GM19463 (cell line): ENCODE results near the gene USP32.
A peak's percentile ranks its signal among the peaks of the same experiment; 100 is the strongest.
"Not testable (repeated sequence)": the region's sequence is repeated elsewhere in the genome, so short reads cannot be mapped to it uniquely, and the experiment has no call there.

Experiments used
- ATAC-seq: cut with Tn5 transposase; IDR thresholded peaks from one replicate; pipeline ENCODE4 v1.9.1; 2021; ENCODE audit warnings: mild to moderate bottlenecking, moderate library complexity; ENCODE audit not compliant: unreplicated experiment

USP32 gene

DNA sequence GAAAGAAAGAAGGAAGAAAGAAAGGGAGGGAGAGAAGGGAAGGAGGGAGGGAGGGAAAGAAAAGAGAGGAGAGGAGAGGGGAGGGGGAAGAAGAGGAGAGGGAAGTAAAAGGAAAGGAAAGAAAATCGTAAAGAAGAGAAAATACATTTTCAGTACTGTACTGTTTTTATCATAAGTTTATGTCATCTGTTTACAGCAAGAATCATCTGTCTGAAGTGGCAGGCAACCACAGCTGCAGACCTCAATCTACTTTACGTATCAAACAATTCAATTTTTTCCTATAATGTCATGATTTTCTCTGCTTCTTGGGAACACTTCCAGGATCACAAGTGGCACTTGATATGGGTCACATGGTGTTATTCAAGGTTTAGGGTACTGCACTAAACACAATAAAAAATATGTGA lies 58.3 kb downstream of the USP32 start:
- ATAC-seq = no peak

- ATAC-seq = not testable (repeated sequence)
These were observed 58.9 kb downstream of the USP32 start for GRCh38 chr17:60333072-60333471.

DNA sequence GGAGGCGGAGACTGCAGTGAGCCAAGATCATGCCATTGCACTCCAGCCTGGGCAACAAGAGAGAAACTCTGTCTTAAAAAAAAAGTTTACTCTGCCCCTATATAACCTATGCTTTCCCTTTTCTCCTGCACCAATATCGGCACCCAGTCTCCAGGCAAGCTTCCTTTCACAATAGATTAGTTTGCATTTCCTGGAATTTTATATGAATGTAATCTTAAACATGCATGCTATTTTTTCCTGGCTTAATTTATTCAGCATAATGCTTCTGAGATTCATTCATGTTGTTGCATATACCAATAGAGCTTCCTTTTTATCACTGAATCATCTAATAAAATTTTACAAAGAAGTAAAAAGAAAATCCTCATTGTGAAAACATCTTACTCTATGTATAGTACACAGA lies 59.4 kb downstream of the USP32 start:
- no peak for ATAC-seq

DNA sequence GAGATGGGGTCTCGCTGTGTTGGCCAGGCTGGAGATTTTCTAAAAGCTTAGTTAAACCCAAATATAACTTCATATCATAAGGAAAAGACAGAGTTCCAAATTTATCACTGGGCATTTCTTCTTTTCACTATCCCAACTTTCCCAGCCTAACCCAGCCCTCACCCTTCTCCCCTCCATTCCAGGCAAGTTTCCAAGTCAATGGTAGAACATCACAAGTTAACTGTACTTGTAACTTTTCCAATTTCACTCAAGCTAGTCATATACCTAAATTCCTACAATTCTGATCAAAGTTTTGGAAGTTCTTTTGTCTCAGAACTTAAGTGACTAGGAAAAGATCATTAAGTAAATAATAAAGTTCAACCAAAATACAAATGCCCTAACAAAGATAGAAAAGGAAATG lies 61.2 kb downstream of the USP32 start:
- ATAC-seq = no peak

DNA sequence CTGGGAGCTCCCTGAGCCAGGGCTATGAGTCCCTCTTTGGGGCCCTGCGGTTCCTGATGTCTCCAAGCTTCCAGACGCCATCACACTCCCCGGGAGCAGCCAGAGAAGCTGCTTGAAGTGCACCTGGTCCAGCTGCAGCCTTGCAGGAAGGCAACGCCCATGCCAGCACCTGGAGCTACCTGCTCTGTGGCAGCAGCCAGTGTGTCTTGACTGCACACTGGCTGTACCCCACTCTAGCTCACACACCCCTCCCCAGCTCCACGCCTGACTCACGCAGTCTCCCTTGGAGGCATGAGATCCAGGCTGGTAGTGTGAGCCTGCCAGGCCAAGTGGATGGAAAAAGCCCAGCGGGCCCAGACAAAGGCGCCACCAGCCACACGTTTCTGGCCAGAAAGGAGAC lies 63.3 kb downstream of the USP32 start:
- no peak for ATAC-seq

DNA sequence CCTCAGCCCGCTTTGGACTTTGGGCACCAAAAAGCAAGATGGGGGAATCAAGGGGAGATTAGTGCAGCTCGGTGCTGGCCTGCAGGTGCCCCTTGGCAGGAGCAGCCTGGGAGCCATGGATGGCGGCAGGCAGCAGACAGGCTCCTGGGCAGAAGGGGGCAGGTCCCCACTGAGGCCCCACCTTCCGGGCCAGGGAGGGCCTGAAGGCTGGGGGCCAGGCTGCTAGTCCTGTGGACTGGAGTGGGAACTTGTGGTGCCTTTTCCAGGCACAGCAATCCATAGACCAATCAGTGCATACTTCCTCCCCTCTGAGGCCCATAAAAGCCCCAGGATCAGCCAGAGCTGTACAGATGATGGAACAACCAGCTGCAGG lies 64.0 kb downstream of the USP32 start:
- ATAC-seq = no peak

DNA sequence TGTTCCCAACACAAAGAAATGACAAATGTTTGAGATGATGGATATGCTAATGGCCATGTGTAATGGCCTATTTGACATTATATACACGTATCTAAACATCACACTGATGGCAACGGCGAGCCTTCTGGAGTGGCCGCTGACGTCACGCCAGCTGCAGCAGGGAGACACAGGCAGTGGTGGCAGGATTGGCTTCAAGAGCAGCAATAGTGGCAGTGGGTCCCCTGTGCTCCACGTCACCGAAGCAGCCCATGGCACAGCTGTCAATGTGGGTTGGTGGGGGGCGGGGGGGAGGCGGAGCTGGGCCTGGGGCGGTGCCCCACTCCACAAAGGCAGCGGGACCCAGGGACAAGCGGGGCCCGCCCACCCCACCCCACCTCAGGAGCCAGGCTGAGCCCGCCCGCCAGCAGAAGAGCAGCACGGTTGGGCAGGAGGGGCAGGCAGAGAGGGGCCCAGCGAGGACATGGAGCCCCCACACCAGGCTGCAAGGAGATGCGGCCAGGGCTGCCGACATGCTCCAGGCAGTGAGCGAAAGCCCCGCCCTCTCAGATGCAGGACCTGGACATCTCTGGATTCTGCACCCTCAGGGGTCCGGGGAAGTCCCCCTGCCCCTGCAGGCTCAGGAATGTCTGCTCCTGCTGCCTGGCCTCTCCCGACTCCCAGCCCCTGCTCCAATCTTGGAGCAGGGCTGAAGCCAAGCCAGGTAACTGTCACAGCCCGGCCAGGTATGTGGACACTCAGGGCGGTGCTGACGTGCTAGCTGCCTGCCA lies 64.6 kb downstream of the USP32 start:
- ATAC-seq = no peak

GRCh38 chr17:60326702-60327101 lies 65.2 kb downstream of the USP32 start:
- ATAC-seq = no peak

DNA sequence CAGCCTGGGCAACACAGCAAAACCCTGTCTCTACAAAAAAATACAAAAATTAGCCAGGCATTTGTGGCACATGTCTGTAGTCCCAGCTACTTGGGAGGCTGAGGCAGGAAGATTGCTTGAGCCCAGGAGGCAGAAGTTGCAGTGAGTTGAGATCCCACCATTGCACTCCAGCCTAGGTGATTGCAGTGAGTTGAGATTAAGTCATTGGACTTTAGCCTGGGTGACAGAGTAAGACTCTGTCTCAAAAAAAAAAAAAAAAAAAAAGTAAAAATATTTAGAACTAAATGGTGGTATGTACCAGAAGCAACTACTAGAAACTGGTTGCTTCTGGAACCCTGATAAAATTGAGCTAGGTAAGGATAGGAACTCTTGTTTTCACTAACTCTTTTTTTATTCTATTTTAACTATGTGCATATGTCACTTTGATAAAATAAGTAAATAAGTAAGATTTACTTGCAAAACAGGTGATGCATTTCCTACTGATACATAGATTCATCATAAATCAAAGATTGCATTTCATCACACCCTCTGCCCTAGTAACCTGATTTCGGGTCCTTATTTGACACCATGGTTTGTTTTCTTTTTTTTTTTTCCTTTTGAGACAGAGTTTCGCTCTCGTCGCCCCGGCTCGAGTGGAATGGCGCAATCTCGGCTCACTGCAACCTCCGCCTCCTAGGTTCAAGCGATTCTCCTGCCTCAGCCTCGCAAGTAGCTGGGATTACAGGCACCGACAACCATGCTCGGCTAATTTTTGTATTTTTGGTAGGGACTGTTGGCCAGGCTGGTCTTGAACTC lies 66.0 kb downstream of the USP32 start:
- no peak for ATAC-seq

DNA sequence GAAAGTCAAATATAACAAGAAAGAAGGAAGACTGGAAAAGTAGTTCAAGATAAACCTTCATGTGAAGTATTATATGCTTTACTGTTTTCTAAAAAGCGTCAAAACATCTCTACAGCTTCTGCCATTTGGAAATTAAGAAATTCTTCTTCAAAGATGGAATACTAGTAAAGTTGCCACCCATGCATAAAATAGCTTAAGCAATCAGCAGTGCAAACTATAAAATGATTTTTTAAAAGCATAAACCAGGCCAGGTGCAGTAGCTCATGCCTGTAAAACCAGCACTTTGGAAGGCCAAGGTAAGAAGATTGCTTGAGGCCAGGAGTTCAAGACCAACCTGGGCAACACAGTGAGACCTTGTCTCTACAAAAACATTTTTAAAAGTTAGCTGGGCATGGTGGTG lies 68.2 kb downstream of the USP32 start:
- no peak for ATAC-seq

DNA sequence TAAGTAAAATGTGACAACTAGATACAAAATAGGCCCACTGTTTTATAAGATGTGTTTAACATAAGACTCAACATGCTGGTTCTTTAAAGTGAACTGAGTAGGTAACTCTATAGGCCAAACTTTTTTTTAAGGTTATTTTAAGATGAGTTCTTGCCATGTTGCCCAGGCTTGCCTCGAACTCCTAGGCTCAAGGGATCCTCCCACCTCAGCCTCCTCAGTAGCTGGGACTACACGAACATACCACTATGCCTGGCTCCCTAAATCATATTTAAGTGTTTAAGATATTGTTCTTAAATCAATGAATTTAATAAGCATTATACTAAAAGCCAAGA lies 69.9 kb downstream of the USP32 start:
- no peak for ATAC-seq

- no peak for ATAC-seq
These were observed 70.4 kb downstream of the USP32 start for GRCh38 chr17:60321336-60322055.

- ATAC-seq = no peak
These were observed 73.1 kb downstream of the USP32 start for GRCh38 chr17:60318830-60319229.

GRCh38 chr17:60318326-60318725 lies 73.6 kb downstream of the USP32 start:
- no peak for ATAC-seq

GRCh38 chr17:60315650-60316049 lies 76.3 kb downstream of the USP32 start:
- no peak for ATAC-seq

- not testable (repeated sequence) for ATAC-seq
These were observed 77.0 kb downstream of the USP32 start for GRCh38 chr17:60314900-60315299.

DNA sequence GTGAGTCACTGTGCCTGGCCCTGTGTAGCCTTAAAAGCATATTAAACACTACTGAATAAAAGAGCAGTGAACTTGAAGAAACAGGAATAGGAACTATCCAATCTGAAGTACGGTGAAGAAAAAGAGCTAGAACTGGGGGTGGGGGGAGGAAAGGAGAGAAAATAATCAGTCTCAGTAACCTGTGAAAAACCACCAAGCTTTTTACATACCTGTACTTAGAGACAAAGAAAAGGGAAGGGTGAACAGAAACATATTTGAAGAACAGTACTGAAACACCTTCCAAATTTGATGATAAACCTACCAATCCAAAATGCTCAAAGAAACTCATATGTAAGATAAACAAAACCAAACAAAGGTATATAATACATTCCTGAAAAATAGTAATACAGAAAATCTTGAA lies 77.5 kb downstream of the USP32 start:
- no peak for ATAC-seq

- no peak for ATAC-seq
These were observed 80.0 kb downstream of the USP32 start for GRCh38 chr17:60311936-60312335.

DNA sequence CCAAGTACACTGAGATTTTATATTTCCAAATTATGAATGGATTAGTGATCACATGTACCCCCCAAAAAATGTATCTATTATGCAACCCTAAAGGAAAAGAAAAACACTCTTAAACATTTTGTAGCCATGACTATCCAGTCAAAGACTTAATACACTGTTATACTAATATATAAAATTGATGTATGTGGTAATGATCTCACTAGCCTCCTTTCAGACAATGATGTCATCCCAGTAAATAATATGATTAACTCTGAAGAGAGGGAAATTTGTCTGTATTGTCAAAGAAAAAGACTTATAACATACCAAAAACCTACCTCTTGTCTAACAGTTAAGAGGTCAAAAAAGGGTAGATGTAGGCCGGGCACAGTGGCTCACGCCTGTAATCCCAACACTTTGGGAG lies 80.7 kb downstream of the USP32 start:
- ATAC-seq = no peak

DNA sequence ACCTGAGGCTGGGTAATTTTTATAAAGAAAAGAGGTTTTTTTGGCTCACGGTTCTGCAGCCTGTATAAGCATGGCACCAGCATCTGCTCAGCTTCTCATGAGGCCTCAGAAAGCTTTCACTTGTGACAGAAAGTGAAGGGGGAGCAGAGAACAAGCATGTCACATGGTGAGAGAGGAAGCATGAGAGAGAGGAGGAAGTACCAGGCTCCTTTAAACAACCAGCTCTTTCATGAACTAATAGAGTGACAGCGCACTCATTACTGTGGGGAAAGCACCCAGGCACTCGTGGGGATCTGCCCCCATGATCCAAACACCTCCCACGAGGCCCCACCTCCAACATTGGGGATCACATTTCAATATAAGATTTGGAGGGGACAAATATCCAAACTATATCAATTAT lies 86.8 kb downstream of the USP32 start:
- ATAC-seq = peak; percentile 72

DNA sequence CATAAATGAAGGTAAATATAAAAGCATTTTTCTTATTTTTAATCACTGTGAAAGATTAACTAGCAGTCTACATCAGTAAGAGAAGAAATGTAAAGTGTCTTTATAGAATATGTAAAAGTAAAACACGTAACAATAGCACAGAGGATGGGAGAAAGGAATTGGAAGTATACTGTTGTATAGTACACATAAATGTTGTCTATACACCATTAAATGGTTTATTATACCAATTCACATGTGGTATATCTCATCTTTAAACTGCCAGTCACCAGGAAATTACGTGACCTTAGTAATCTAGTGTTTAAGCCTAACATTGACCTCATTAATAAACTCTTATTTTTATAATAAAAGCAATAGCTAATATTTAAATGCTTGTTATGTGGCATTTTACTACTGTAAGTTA lies 87.4 kb downstream of the USP32 start:
- no peak for ATAC-seq
